Mesenchymal stem cell (in vitro differentiated cells and primary cell): ENCODE measurements around the gene PRC1.

ENCODE experiments used
- DNase-seq: peaks from one replicate; pipeline ENCODE4 v3.0.0-alpha.2; 2013
- H2AFZ ChIP-seq: one replicate; pipeline ENCODE4 v1.6.1; 2013; ENCODE audit warnings: low read depth, mild to moderate bottlenecking, control low read depth, inconsistent platforms, low read length, moderate library complexity
- H2AK5ac ChIP-seq: 2 replicates; pipeline ENCODE4 v1.6.1; 2013; ENCODE audit warnings: low read length, moderate library complexity, mild to moderate bottlenecking, inconsistent platforms; ENCODE audit not compliant: severe bottlenecking
- H2BK120ac ChIP-seq: one replicate; pipeline ENCODE4 v1.6.1; 2013; ENCODE audit warnings: low read depth, mild to moderate bottlenecking, inconsistent platforms, low read length, moderate library complexity
- H2BK12ac ChIP-seq, 2 experiments: one replicate each; pipeline ENCODE4 v1.6.1; 2013; ENCODE audit warnings: inconsistent platforms in 2 of 2, low read length in 2 of 2, mild to moderate bottlenecking in 2 of 2, moderate library complexity in 2 of 2, control low read depth in 1 of 2
- H2BK15ac ChIP-seq: one replicate; pipeline ENCODE4 v1.6.1; 2013; ENCODE audit warnings: mild to moderate bottlenecking, low read depth, inconsistent platforms; ENCODE audit not compliant: poor library complexity, severe bottlenecking
- H2BK5ac ChIP-seq: 2 replicates; pipeline ENCODE4 v1.6.1; 2013; ENCODE audit warnings: low read depth, mild to moderate bottlenecking, low read length, control low read depth, inconsistent platforms; ENCODE audit not compliant: poor library complexity, severe bottlenecking
- H3K14ac ChIP-seq, 2 experiments: one replicate each; pipeline ENCODE4 v1.6.1; 2013; ENCODE audit warnings: inconsistent platforms in 2 of 2, low read length in 2 of 2, control low read depth in 1 of 2, mild to moderate bottlenecking in 1 of 2, moderate library complexity in 1 of 2
- H3K18ac ChIP-seq, 2 experiments: one replicate each; pipeline ENCODE4 v1.6.1; 2013; ENCODE audit warnings: inconsistent platforms in 2 of 2, low read length in 2 of 2, control low read depth in 1 of 2, low read depth in 1 of 2, mild to moderate bottlenecking in 1 of 2
- H3K23ac ChIP-seq, 2 experiments: one replicate each; pipeline ENCODE4 v1.6.1; 2013; ENCODE audit warnings: inconsistent platforms in 2 of 2, low read length in 2 of 2, mild to moderate bottlenecking in 2 of 2, moderate library complexity in 2 of 2, control low read depth in 1 of 2
- H3K27ac ChIP-seq: 2 replicates; pipeline ENCODE4 v1.5.1; 2013; ENCODE audit warnings: mild to moderate bottlenecking, moderate library complexity, low read length, control low read depth, inconsistent platforms; ENCODE audit not compliant: poor library complexity, severe bottlenecking
- H3K27me3 ChIP-seq, 2 experiments: 2 replicates each; pipeline versions ENCODE4 v1.6.1 to v1.7.0; 2013; ENCODE audit warnings: low read length in 2 of 2, mild to moderate bottlenecking in 2 of 2, moderate library complexity in 2 of 2, control low read depth in 1 of 2, inconsistent platforms in 1 of 2; ENCODE audit not compliant: control insufficient read depth in 1 of 2, insufficient read depth in 1 of 2
- H3K36me3 ChIP-seq, 2 experiments: 2 replicates each; pipeline versions ENCODE4 v1.6.1 to v1.7.0; 2013; ENCODE audit warnings: low read length in 2 of 2, control low read depth in 1 of 2, inconsistent platforms in 1 of 2, low read depth in 1 of 2, mild to moderate bottlenecking in 1 of 2; ENCODE audit not compliant: insufficient read depth in 2 of 2, control insufficient read depth in 1 of 2
- H3K4ac ChIP-seq, 2 experiments: one replicate each; pipeline ENCODE4 v1.6.1; 2013; ENCODE audit warnings: inconsistent platforms in 2 of 2, low read length in 2 of 2, mild to moderate bottlenecking in 2 of 2, moderate library complexity in 2 of 2, control low read depth in 1 of 2, low read depth in 1 of 2
- H3K4me1 ChIP-seq: 2 replicates; pipeline ENCODE4 v1.6.1; 2013; ENCODE audit warnings: low read depth, low read length, control low read depth; ENCODE audit not compliant: control insufficient read depth, insufficient read depth
- H3K4me2 ChIP-seq: 2 replicates; pipeline ENCODE4 v1.6.1; 2013; ENCODE audit warnings: low read length, mild to moderate bottlenecking, inconsistent platforms; ENCODE audit not compliant: poor library complexity, severe bottlenecking
- H3K4me3 ChIP-seq, 2 experiments: 2 replicates each; pipeline versions ENCODE4 v1.5.1 to v1.7.0; 2013; ENCODE audit warnings: low read length in 2 of 2, mild to moderate bottlenecking in 2 of 2, control low read depth in 1 of 2, low read depth in 1 of 2; ENCODE audit not compliant: insufficient read depth in 1 of 2
- H3K79me1 ChIP-seq: replicated peaks from 2 replicates; pipeline ENCODE4 v1.6.1; 2013; ENCODE audit warnings: mild to moderate bottlenecking, control low read depth, low read length, inconsistent platforms; ENCODE audit not compliant: poor library complexity, severe bottlenecking
- H3K9ac ChIP-seq: 2 replicates; pipeline ENCODE4 v1.7.0; 2013; ENCODE audit warnings: mild to moderate bottlenecking, low read length, moderate library complexity
- H3K9me3 ChIP-seq: 2 replicates; pipeline ENCODE4 v1.7.0; 2013; ENCODE audit warnings: mild to moderate bottlenecking, low read length; ENCODE audit not compliant: control insufficient read depth
- H4K8ac ChIP-seq: one replicate; pipeline ENCODE4 v1.6.1; 2013; ENCODE audit warnings: inconsistent platforms, mild to moderate bottlenecking, low read length, moderate library complexity
- H4K91ac ChIP-seq: one replicate; pipeline ENCODE4 v1.6.1; 2013; ENCODE audit warnings: mild to moderate bottlenecking, low read length, inconsistent platforms
- WGBS: methylation state at CpG from one replicate; pipeline ENCODE4 v1.1.7; 2013; ENCODE audit warnings: mixed read lengths; 5-methylcytosine and 5-hydroxymethylcytosine counted together

The PRC1 gene

DNA sequence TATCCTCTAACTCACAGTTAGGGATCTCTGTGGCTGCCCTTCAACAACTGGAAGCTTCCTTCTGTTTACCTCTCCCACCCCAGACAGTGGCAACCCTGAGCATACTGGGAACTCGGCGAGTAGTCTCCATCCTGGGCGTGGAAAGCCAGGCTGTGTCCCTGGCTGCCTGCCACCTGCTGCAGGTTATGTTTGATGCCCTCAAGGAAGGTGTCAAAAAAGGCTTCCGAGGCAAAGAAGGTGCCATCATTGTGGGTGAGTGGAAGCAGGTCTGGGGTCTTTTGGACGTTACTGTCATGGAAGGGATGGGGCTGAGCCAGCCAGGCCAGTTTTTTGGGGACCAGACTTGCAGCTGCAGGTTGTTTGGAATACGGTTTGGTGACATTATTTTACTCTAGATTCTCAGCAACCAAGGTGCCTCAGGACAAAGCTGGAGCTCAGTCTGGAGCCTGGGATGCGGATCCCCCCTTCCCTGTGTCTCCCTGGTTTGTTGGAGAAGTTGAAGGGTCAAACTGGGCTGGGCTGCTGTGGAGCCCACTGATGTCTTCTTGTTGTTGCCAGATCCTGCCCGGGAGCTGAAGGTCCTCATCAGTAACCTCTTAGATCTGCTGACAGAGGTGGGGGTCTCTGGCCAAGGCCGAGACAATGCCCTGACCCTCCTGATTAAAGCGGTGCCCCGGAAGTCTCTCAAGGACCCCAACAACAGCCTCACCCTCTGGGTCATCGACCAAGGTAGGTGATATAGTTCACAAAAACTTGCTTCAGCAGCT lies 51.8 kb downstream of the PRC1 start:
- H3K36me3 ChIP-seq, result peaks cover 81 to 86% of the 10 kb centered on the region in 2 experiments
- WGBS, result 92% methylated on average over 12 of the region's 12 CpGs

DNA sequence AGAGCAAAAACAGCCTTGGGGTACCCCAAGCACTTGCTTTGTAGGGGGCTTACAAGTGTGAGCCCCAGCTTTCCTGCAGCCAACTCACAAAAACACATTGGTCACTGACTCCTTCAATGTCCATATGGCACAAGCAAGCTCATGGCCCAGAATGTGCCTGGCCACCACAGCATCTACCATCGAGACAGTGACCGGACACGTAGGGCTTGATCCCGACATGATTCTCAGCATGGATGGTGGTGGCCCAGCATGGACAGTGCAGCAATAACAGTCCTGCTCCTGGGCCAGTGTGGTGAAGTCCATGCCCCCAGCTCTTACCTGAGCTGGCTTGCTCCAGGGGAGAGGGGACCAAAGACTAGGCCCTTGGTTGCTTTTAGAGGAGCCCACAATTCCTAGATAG lies 53.3 kb downstream of the PRC1 start:
- Histone ChIP-seq H3K9ac (no peak overlapping the region), H4K8ac (no peak overlapping the region), H2BK5ac (no peak overlapping the region), H3K4me2 (no peak overlapping the region), H2BK15ac (no peak overlapping the region), H2AK5ac (no peak overlapping the region), H3K4me1 (peaks cover 10% of the 10 kb centered on the region), H4K91ac (no peak overlapping the region), H2AFZ (no peak overlapping the region), H3K36me3 (peaks cover 70 to 83% of the 10 kb centered on the region in 2 experiments), H3K79me1 (peaks cover 45% of the 10 kb centered on the region), H3K23ac (no peak overlapping the region), H3K4ac (no peak overlapping the region), H2BK120ac (no peak overlapping the region), H3K27ac (no peak overlapping the region), H3K27me3 (no peaks in the 10 kb centered on the region), H3K18ac (no peak overlapping the region), H2BK12ac (peak overlapping the region in 1 of 2 experiments; percentile 6), H3K4me3 (no peak overlapping the region), H3K9me3 (no peaks in the 10 kb centered on the region), H3K14ac (no peak overlapping the region)
- DNase-seq, result no peak
- 98% methylated on average over 4 of the region's 4 CpGs for WGBS

More for the DNA sequence above, 51.8 kb downstream of the PRC1 start:
- H3K23ac ChIP-seq, result no peak overlapping the region
- no peak overlapping the region for H4K8ac ChIP-seq
- H3K4me1 ChIP-seq, result peaks cover 10% of the 10 kb centered on the region
- no peak overlapping the region for H2BK15ac ChIP-seq
- no peak overlapping the region for H3K4me3 ChIP-seq
- DNase-seq, result no peak
- no peak overlapping the region for H3K18ac ChIP-seq
- no peak overlapping the region for H2AK5ac ChIP-seq
- no peak overlapping the region for H4K91ac ChIP-seq
- no peak overlapping the region for H3K4me2 ChIP-seq
- H2BK12ac ChIP-seq, result no peak overlapping the region
- H3K27me3 ChIP-seq, result no peaks in the 10 kb centered on the region
- H3K9ac ChIP-seq, result no peak overlapping the region
- H3K79me1 ChIP-seq, result peaks cover 39% of the 10 kb centered on the region
- H3K27ac ChIP-seq, result no peak overlapping the region
- no peak overlapping the region for H2AFZ ChIP-seq
- no peak overlapping the region for H2BK120ac ChIP-seq
- H3K4ac ChIP-seq, result no peak overlapping the region
- H3K9me3 ChIP-seq, result no peaks in the 10 kb centered on the region
- H2BK5ac ChIP-seq, result no peak overlapping the region
- H3K14ac ChIP-seq, result no peak overlapping the region

GRCh38 chr15:90939756-90940155 lies 54.6 kb downstream of the PRC1 start:
- no peak overlapping the region for H3K18ac ChIP-seq
- no peak overlapping the region for H3K9ac ChIP-seq
- H3K36me3 ChIP-seq, result peaks cover 63 to 78% of the 10 kb centered on the region in 2 experiments
- H2AK5ac ChIP-seq, result no peak overlapping the region
- DNase-seq, result no peak
- no peak overlapping the region for H3K4me3 ChIP-seq
- H3K14ac ChIP-seq, result no peak overlapping the region
- H2BK5ac ChIP-seq, result no peak overlapping the region
- H3K23ac ChIP-seq, result no peak overlapping the region
- no peaks in the 10 kb centered on the region for H3K9me3 ChIP-seq
- no peak overlapping the region for H3K4ac ChIP-seq
- H2BK12ac ChIP-seq, result no peak overlapping the region
- WGBS, result 82% methylated on average over 7 of the region's 7 CpGs
- peaks cover 48% of the 10 kb centered on the region for H3K79me1 ChIP-seq
- no peaks in the 10 kb centered on the region for H3K27me3 ChIP-seq
- no peak overlapping the region for H2BK15ac ChIP-seq
- H3K27ac ChIP-seq, result no peak overlapping the region
- H4K91ac ChIP-seq, result no peak overlapping the region
- H3K4me1 ChIP-seq, result peaks cover 17% of the 10 kb centered on the region
- no peak overlapping the region for H2AFZ ChIP-seq
- H4K8ac ChIP-seq, result no peak overlapping the region
- H3K4me2 ChIP-seq, result no peak overlapping the region
- no peak overlapping the region for H2BK120ac ChIP-seq

GRCh38 chr15:90938261-90938660 lies 56.1 kb downstream of the PRC1 start:
- Histone ChIP-seq H2BK5ac (no peak overlapping the region), H2BK12ac (no peak overlapping the region), H2AFZ (no peak overlapping the region), H3K23ac (no peak overlapping the region), H3K4me2 (no peak overlapping the region), H3K14ac (no peak overlapping the region), H3K9ac (peak overlapping the region; percentile 22), H3K4me1 (peaks cover 20% of the 10 kb centered on the region), H3K4me3 (no peak overlapping the region), H3K36me3 (peaks cover 50 to 63% of the 10 kb centered on the region in 2 experiments), H2AK5ac (no peak overlapping the region), H3K18ac (no peak overlapping the region), H3K4ac (no peak overlapping the region), H3K27ac (no peak overlapping the region), H4K8ac (no peak overlapping the region), H3K27me3 (no peaks in the 10 kb centered on the region), H3K9me3 (no peaks in the 10 kb centered on the region), H3K79me1 (peaks cover 48% of the 10 kb centered on the region), H2BK120ac (no peak overlapping the region), H2BK15ac (no peak overlapping the region), H4K91ac (no peak overlapping the region)
- 93% methylated on average over 5 of the region's 5 CpGs for WGBS
- DNase-seq, result no peak
